ENCODE data around the gene NUTF2.

- TF ChIP-seq MXD4 (CRISPR knock-in tag; IDR thresholded peaks at IDR 0.05; ENCODE audit: borderline replicate concordance) (no peak), MAX (CRISPR knock-in tag; IDR thresholded peaks at IDR 0.05) (no peak), CTCF (IDR thresholded peaks at IDR 0.05) (no peak), SP1 (CRISPR knock-in tag; conservative IDR thresholded peaks at IDR 0.05) (no peak), ZNF512 (CRISPR knock-in tag; IDR thresholded peaks at IDR 0.05; ENCODE audit: borderline replicate concordance) (no peak), ATF3 (CRISPR knock-in tag; conservative IDR thresholded peaks at IDR 0.05) (no peak), USF1 (CRISPR knock-in tag; IDR thresholded peaks at IDR 0.05) (no peak), USF2 (CRISPR knock-in tag; IDR thresholded peaks at IDR 0.05) (no peak), CBFB (CRISPR knock-in tag; IDR thresholded peaks at IDR 0.05; ENCODE audit: low read depth) (no peak), NFATC4 (CRISPR knock-in tag; IDR thresholded peaks at IDR 0.05) (no peak), ATF2 (CRISPR knock-in tag; IDR thresholded peaks at IDR 0.05; ENCODE audit: borderline replicate concordance, low read depth) (no peak)
Measured at GRCh38 chr16:67878846-67879245, 32.1 kb downstream of the NUTF2 start.

Measured in WTC11 (cell line).